Dendritic cell treated with granulocyte-macrophage colony-stimulating factor and Interleukin-4, amounts not matched to agents 40 ng/mL and 50 ng/mL, for 4 days (primary cell): ENCODE results near the gene TNPO3.
A peak's percentile ranks its signal among the peaks of the same experiment; 100 is the strongest.

Source experiments
- H3K27ac Mint-ChIP-seq: one replicate; pipeline ENCODE4 v1.8.0; 2022; ENCODE audit warnings: mild to moderate bottlenecking, mixed read lengths
- H3K27me3 Mint-ChIP-seq: one replicate; pipeline ENCODE4 v1.8.0; 2022; ENCODE audit warnings: mild to moderate bottlenecking, mixed read lengths
- H3K36me3 Mint-ChIP-seq: one replicate; pipeline ENCODE4 v1.8.0; 2022; ENCODE audit warnings: low read depth, mixed read lengths
- H3K4me1 Mint-ChIP-seq: one replicate; pipeline ENCODE4 v1.8.0; 2022; ENCODE audit warnings: low read depth, mixed read lengths
- H3K4me3 Mint-ChIP-seq: one replicate; pipeline ENCODE4 v1.8.0; 2022; ENCODE audit warnings: mild to moderate bottlenecking, moderate library complexity, mixed read lengths
- H3K9me3 Mint-ChIP-seq: one replicate; pipeline ENCODE4 v1.8.0; 2022; ENCODE audit warnings: mixed read lengths
- intact Hi-C: fragments of 100-400 bp; cut with micrococcal nuclease; formaldehyde crosslinking; loops from one replicate; pipeline ENCODE4 v1.15.0; 2022

TNPO3 gene

DNA sequence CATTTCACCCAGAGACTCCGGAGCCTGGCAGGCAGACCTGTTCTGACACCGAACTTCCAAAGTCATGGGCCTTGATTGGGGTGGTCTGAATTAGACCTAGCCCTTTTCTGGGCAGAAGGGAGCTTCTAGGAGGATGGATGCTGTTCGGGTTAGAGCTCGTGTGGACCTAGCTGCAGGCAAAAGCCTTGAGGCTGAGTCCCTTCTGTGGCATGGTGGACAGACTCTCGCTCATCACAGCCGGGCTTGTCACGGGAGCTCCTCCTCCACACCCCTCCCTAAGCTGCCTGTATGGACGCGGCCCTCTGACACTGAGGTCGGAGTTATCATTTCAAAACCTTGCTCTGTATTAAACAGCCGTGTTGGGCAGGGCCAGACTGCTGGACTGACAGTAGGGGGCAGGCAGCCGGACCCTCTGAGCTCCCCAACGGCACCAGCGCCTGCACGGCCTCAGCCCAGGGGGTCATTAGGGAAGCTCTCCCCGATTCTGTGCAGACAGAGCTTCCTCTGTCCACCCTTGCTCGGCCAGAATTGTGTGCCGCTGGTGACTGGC is 115.0 kb downstream of the TNPO3 start:
- Mint-ChIP-seq H3K4me3 (peak overlapping the region; percentile 98), H3K9me3 (no peaks in the 10 kb centered on the region), H3K27ac (peak overlapping the region; percentile 96), H3K36me3 (peaks cover 76% of the 10 kb centered on the region), H3K4me1 (peaks cover 57% of the 10 kb centered on the region), H3K27me3 (no peaks in the 10 kb centered on the region)
- intact Hi-C loops, result loop anchor here (2.0 kb wide), 1 partner anchor 35 kb away; no protein-coding TSS in a partner anchor

DNA sequence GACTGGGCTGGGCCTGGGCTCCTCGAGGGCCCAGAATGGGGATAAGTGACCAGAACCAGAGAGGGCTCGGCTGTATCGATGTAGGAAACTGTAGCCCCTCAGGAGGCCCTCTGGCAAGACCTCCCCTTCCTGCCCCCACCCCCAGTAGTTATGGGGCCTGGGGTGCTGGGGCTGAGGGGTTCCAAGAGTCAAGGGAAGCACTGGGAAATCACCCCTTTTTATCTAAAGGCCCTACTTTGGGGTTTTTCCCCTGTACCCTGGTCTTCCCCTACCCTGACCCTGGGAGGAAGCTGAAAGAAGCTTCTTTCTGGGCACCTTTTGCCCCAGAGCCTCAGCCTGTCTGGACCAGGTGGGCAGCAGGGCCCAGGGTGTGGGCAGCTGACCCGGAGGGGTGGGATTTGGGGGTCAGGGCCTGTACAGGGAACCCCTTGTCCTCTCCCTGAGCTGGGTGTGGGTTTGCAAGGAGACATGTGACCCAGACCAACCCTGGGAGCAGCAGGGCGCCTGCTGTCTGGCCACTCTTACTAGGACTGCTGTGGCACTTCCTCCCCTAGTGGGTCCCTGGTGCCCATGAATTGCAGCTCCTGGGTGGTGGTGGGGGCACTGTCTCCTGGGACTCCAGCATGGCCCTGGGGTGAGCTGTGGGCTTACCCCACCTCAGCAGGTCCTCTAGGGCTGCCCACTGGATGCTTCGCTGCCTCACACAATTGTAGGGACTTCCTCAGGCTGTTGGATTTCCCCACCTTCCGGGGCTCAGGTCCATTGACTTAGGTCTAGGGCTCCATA is 115.6 kb downstream of the TNPO3 start:
- Mint-ChIP-seq H3K4me1 (peaks cover 57% of the 10 kb centered on the region), H3K27ac (peak overlapping the region; percentile 96)

DNA sequence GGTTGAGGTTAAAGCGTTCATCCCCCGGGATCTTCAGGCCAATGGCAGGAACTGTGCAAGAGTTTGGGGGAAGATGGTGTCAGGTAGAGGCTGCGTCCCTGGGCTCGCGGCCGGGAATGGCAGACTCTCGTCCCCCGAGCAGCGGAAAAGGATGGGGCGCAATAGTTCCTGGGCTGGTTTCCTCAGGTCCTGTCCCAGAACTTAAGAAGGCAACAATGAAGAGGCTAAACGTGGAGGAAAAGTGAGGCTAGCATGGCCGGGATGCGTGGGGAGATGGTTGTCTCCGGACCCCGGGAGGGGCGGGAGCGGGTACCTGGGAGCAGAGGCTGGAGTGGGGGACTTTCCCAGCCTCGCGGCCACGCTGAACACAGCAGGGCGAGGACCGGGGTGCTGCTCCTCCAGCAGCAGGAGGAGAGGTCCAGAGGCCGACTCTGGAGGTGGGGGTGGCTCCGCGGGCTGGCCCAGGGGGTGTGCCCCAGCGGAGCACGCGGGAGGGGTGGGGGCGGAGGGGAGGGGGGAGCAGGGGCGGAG is 116.3 kb downstream of the TNPO3 start:
- Mint-ChIP-seq H3K9me3 (no peaks in the 10 kb centered on the region), H3K27ac (peak overlapping the region; percentile 96), H3K4me3 (peak overlapping the region; percentile 98), H3K27me3 (no peaks in the 10 kb centered on the region), H3K36me3 (peaks cover 62% of the 10 kb centered on the region), H3K4me1 (peaks cover 56% of the 10 kb centered on the region)
- intact Hi-C loops, result no loop called here

More for the DNA sequence above, 115.6 kb downstream of the TNPO3 start:
- Mint-ChIP-seq H3K27me3 (no peaks in the 10 kb centered on the region), H3K4me3 (peak overlapping the region; percentile 98), H3K9me3 (no peaks in the 10 kb centered on the region), H3K36me3 (peaks cover 69% of the 10 kb centered on the region)
- intact Hi-C loops, result no loop called here

DNA sequence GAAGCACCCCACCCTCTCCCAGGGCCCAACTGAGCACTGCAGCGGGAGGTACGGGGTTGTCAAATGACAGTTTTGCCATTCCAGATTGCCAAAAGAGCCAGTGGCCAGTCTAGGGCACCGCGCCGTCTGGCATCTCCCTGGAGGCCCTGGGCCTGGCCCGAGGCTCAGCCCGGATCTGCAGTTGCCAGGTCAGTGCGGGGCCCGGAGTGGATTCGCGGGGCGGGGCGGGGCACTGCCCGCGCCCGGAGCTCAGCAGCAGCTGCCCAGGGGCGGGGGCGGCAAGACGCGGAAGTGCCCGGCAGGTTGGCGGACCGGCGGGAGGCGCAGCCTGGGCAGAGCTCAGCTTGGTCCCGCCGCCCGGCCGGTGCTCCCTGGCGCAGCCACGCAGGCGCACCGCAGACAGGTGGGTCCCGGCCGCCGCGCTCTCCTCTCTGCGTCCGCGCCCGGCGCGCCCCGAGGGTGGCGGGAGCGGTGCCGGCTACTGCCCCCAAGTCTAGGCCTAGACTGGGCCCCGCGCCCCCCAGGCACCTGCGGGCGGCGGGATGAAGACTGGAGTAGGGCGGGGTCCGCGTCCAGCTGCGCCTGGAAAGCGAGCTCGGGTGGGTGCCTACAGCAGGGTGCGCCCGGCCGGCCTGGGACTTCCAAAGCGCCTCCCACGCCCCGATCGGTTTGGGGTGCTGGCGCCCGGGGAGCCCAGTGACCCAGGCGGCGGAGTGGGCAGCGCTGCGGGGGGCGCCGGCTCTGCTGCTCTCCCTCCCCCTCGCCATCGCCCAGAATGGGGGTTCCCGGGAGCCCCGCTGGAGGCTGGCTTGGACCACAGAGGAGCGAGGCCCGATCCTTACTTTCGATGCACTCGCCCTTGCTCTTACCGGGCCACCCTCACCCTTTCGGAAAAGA is 117.0 kb downstream of the TNPO3 start, which contains the start of gene IRF5:
Gene IRF5, plus strand, starts transcription at position 281 of the 897 bp plus-strand sequence. CDS start 4,155 bp downstream, outside the sequence.
- Mint-ChIP-seq H3K9me3 (no peaks in the 10 kb centered on the region), H3K4me1 (peaks cover 62% of the 10 kb centered on the region), H3K4me3 (peak within 1 kb of the TSS; percentile 98), H3K36me3 (peaks cover 55% of the 10 kb centered on the region), H3K27ac (peak within 1 kb of the TSS; percentile 96), H3K27me3 (no peaks in the 10 kb centered on the region)
- intact Hi-C loops, result no loop called here

DNA sequence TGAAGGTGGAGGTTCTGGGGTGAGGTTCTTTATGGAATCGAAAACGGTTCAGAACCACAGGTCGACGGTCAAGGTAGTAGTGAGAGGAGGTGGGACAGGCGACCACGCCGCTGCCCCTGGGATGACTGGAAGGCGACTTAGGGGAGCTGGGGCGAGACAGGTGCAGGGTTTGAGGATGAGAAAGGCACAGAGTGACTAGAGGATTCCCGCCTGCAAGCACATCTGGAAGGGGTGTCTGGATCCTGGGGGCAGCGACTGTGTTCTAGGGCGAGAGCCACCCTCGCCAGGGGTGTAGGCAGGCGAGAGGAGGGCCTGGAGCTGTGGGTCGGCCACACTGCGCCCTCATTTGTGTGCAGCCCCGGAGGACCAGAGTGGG is 117.7 kb downstream of the TNPO3 start:
- Mint-ChIP-seq H3K4me1 (peaks cover 65% of the 10 kb centered on the region), H3K36me3 (peaks cover 49% of the 10 kb centered on the region), H3K27me3 (no peaks in the 10 kb centered on the region), H3K9me3 (no peaks in the 10 kb centered on the region), H3K4me3 (peak overlapping the region; percentile 98), H3K27ac (peak overlapping the region; percentile 96)
- intact Hi-C loops, result no loop called here

DNA sequence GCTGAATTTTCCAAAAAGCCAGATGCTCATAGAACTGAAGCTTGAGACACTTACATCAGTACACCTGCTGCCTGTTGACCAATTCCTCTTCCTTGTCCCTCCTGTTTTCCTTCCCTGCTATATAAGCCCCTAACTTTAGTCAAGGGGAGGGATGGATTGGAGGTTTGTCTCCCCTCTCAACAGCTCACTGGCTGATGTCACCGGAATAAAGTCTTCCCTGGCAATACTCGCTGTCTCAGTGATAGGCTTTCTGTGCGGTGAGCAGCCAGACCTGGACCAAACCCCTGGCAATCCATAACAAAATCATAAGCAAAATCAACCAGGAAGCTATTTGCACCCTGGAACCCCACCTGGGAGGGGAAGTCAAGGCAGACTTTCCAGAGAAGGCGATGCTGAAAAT is 118.1 kb downstream of the TNPO3 start:
- Mint-ChIP-seq H3K9me3 (no peaks in the 10 kb centered on the region), H3K27me3 (no peaks in the 10 kb centered on the region), H3K4me3 (peak overlapping the region; percentile 98), H3K27ac (peak overlapping the region; percentile 96), H3K36me3 (peaks cover 44% of the 10 kb centered on the region), H3K4me1 (peaks cover 65% of the 10 kb centered on the region)
- intact Hi-C loops, result no loop called here

DNA sequence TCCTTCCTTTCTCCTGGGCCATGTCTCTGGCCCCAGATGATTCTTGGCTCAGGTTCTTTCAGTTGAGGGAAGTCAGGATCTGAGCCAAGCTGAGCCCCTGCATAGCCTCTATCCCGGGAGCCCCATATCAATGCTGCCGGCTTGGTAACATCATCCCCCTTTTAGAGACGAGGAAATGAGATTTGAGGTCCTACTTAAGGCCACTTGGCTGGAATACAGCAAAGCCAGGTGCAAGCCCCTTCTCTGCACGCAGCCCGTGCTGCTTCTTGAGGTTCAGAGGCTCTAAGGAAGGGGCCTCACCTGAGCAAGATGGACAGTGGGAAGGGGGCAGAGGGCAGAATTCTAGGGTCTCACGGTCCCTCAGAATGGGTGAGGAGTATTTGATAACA is 119.6 kb downstream of the TNPO3 start:
- intact Hi-C loops, result no loop called here
- Mint-ChIP-seq H3K36me3 (peaks cover 30% of the 10 kb centered on the region), H3K4me1 (peaks cover 54% of the 10 kb centered on the region), H3K27ac (peak overlapping the region; percentile 93), H3K27me3 (no peaks in the 10 kb centered on the region), H3K9me3 (no peaks in the 10 kb centered on the region), H3K4me3 (peak overlapping the region; percentile 72)

DNA sequence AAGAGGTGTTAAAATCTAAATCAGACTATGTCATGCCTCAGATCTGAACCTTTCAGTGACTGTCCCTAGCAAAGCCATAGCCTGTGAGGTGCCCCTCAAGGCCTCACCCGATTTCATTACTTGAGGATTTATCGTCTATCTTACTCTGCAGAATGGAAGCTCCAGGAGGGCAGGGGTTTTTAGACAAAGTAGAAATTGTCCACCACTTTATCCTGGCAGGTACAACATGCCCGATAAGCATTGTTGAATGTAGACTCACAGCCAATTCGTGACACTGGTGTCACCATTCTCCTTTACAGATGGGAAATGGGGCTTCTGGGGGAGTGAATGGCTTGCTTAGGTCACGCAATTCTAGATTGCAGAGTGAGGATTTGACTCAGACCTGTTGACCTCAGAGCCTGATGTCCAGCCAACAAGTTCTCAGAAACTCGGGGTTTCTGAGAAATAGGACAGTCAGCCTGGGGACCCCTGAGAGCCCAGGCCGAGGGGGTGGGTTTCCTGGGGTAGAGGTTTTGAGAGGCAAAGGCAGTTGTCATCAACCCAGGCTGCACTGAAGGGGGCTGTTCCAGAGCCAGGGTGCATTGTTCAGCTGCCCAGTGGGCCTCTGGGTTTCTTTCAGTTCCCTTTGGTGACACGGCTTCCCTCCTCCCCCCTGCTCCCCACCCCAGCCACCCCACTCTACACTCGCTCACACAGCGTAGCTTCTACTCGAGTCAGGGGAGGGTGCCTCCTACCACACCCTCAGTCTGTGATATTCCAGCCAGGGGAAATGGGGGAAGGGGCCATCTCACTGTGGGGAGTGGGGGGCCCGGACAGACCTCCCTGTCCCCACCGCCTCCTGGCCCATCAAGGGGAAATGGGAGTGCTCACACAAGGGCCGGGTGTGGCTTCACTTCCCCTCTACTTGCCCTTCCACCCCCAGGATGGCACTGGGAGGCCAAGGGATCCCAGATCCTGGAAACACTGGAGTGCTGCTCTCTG is 120.3 kb downstream of the TNPO3 start:
- H3K27ac Mint-ChIP-seq, result peak overlapping the region; percentile 93
- no peaks in the 10 kb centered on the region for H3K27me3 Mint-ChIP-seq
- intact Hi-C loops, result no loop called here
- peak overlapping the region; percentile 72 for H3K4me3 Mint-ChIP-seq
- H3K4me1 Mint-ChIP-seq, result peaks cover 49% of the 10 kb centered on the region
- H3K36me3 Mint-ChIP-seq, result peaks cover 23% of the 10 kb centered on the region
- H3K9me3 Mint-ChIP-seq, result no peaks in the 10 kb centered on the region

DNA sequence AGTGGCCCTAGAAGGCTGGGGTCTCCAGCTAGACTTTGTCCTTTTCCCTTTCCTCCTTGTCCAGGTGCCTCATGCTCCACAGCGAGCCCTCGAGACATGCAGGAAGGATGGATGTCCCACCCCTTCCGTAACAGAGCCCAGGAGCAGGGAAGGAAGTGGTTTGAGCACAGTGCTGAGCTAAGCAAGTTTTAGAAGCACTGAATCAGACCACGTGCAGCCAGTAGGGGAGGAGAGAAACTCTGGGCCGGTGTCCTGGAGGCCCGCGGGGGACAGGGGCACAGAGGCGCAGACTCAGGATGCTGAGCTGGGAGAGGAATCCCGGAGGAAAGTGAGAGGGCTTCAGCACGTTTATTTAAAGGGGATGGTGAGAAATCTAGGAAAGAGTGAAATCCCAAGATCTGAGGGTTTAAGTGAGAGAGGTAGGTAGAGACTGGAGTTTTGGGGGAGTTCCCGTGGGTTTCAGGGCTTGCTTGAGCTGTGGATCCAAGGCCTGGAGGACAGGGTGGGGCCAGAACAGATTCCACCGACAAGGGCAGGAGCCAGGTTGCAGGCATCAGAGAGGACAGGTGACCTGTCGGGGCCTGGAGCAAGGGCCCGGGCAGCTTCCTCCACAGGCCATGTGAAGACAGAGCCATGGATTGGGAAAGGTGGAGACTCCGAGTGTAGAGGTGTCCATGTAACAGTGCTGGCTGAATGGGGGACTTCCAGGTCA is 121.6 kb downstream of the TNPO3 start:
- intact Hi-C loops, result no loop called here
- H3K36me3 Mint-ChIP-seq, result peaks cover 10% of the 10 kb centered on the region
- no peaks in the 10 kb centered on the region for H3K27me3 Mint-ChIP-seq
- peak overlapping the region; percentile 81 for H3K4me3 Mint-ChIP-seq
- H3K27ac Mint-ChIP-seq, result peak overlapping the region; percentile 93
- no peaks in the 10 kb centered on the region for H3K9me3 Mint-ChIP-seq
- H3K4me1 Mint-ChIP-seq, result peaks cover 52% of the 10 kb centered on the region

DNA sequence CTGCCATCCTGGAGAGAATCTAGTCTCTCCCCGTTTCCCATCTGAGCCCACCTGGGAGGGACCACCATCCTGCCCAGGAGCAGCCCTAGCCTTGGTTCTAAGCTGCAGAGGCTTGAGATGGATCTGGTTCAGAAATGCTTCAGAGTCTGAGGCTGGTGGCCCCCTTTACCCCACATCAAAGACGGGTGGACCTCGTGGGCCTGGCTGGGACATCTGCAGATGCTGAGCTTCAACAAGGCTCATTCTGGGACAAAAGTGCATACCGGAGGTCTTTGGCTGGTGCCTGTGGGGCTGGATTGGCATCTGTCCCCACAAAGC is 122.1 kb downstream of the TNPO3 start:
- Mint-ChIP-seq H3K36me3 (peaks cover 7% of the 10 kb centered on the region), H3K9me3 (no peaks in the 10 kb centered on the region), H3K27me3 (no peaks in the 10 kb centered on the region), H3K27ac (peak overlapping the region; percentile 93), H3K4me3 (no peak overlapping the region), H3K4me1 (peaks cover 54% of the 10 kb centered on the region)
- intact Hi-C loops, result no loop called here

DNA sequence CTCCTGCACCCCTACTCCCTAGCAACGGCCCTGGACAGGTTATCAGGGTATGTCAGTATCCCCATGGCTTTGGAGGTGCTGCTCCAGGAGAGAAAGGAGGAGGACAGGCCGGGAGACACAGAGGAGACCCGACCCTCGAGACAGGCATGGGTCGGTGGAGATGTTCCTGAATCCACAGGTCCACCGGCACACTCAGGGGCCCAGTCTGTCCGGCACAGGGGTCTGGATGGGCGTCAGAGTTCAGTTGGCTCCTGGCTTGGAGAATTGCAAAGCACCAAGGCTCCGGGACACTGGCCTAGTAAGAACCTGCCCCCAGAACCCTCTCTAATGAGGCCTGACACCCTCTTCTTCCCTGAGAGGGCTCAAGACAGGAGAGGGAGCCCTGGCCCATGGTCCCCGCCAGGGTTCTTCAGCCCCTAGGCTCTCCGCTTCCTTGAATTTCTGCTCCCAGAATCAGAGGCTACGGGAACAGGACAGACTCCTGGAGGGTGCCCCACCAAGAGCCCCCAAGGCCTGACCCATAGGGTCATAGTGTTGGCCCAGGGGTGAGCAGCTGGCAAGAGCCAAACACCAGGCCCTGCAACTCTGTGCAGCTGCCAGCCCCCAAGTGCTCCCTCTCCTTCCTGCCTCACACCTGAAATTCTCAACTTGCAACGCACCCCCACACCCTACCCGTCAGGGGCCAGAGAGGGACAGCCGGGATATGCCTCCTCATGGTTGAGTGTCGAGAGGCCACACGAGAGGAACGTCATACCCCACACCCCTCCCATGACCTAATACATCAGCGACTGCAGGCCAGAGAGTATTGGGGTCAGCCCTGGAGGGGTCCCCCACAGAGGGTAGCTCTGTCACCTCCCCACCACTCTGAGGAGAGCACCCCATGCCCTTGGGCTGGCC is 122.7 kb downstream of the TNPO3 start:
- Mint-ChIP-seq H3K4me3 (no peak overlapping the region), H3K4me1 (peaks cover 51% of the 10 kb centered on the region)

More for the DNA sequence above, 122.7 kb downstream of the TNPO3 start:
- Mint-ChIP-seq H3K9me3 (no peaks in the 10 kb centered on the region), H3K27ac (peak overlapping the region; percentile 93), H3K36me3 (peaks cover 4% of the 10 kb centered on the region), H3K27me3 (no peaks in the 10 kb centered on the region)
- intact Hi-C loops, result no loop called here
